ENCODE measurements around the gene FBRSL1. TPM values are rescaled to one million over a fixed set of nuclear protein-coding genes. Genes with fewer than 3 reads are reported as not detected.

FBRSL1 gene
- total and polyA plus RNA-seq, 2 of the 8 experiments (the other 6 are each of a cell fraction or from before 2014, with no cell fraction given): 18.4 to 109 TPM

DNA sequence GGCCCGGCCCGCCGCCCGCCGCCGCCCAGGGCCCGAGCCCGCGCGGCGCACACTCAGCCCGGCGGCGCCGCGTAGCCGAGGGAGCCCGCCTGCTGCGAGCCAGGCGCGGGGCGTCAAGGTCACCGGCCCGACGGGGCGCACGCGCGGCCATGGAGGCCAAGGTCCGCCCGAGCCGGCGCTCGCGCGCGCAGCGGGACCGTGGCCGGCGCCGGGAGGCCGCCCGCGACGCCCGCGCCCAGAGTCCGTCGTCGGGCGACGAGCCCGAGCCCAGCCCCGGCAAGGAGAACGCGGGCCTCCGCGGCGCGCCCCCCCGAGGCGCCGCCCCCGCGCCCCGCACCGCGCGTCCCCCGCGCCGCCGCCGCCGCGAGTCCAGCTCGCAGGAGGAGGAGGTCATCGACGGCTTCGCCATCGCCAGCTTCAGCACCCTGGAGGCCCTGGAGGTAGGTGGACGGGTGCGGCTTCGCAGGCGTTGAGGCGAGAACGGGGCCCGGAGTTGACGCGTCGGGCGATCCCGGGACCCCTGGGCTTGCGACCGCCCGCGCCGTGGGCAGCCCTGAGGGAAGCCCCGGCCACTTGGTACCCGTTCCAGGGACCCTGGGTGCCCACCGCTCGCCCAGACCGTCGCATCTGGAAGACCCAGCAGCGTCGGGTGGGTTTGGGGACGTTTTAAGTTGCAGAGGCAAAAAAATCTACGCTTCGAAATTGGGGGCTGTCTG is 629 bp downstream of the FBRSL1 start:
- DNase-seq (ENCODE audit: low read depth in 1 of 2, low spot score in 2 of 2) (no peak), FAIRE-seq (no peak)
- Histone ChIP-seq H3K9me3 (ENCODE audit: insufficient read depth in 2 of 2, low read depth in 1 of 2, low read length in 1 of 2) (no peaks in the 10 kb centered on the region), H3K23ac (ENCODE audit: insufficient read length) (no peak overlapping the region), H3K4me1 (replicated peaks in 1 of 4; ENCODE audit: control insufficient read depth in 3 of 4, insufficient read depth in 4 of 4, low read length in 3 of 4) (peaks cover 0 to 14% (median 1%) of the 10 kb centered on the region in 4 experiments; a peak in 3 of 7 replicates), H4K5ac (ENCODE audit: insufficient read length, low read depth, low read length) (no peak overlapping the region), H4K8ac (ENCODE audit: extremely low read depth, insufficient read depth, low read length) (no peak overlapping the region), H3K27ac (ENCODE audit: low read depth, low read length) (no peak overlapping the region), H2BK20ac (ENCODE audit: low read length) (no peak overlapping the region), H3K27me3 (replicated peaks in 1 of 4; ENCODE audit: control insufficient read depth in 3 of 4, extremely low read depth in 1 of 4, insufficient read depth in 3 of 4, low read length in 3 of 4) (peaks cover 10 to 54% (median 39%) of the 10 kb centered on the region in 4 experiments), H3K4me3 (ENCODE audit: extremely low read depth in 1 of 4, insufficient read depth in 2 of 4, low read depth in 3 of 4, low read length in 4 of 4) (peak overlapping the region; percentile 38 to 72 (median 51)), H2BK120ac (replicated peaks; ENCODE audit: low read depth, low read length) (no peak overlapping the region), H4K20me1 (replicated peaks in 1 of 2; ENCODE audit: control insufficient read depth in 1 of 2, insufficient read depth in 2 of 2, low read length in 2 of 2) (peaks cover 42 to 46% of the 10 kb centered on the region in 2 experiments), H3K56ac (replicated peaks; ENCODE audit: insufficient read length, low read depth, low read length) (peak overlapping the region; percentile 16), H2BK5ac (ENCODE audit: low read depth, low read length) (no peak overlapping the region), H3K4me2 (ENCODE audit: insufficient read depth in 1 of 2, low read depth in 2 of 2, low read length in 2 of 2) (peak overlapping the region; percentile 84 to 91), H2AFZ (ENCODE audit: low read length) (no peak overlapping the region), H3K79me2 (ENCODE audit: control insufficient read depth in 1 of 2, insufficient read depth in 2 of 2, low read length in 2 of 2) (peaks cover 0 to 46% of the 10 kb centered on the region in 2 experiments; a peak in 3 of 4 replicates), H3K4ac (replicated peaks; ENCODE audit: insufficient read length, low read depth, low read length) (no peak overlapping the region), H2BK15ac (ENCODE audit: low read length) (no peak overlapping the region), H3K79me1 (ENCODE audit: low read depth, low read length) (peaks cover 20% of the 10 kb centered on the region; the same call in 1 of the 2 replicates), H4K91ac (replicated peaks; ENCODE audit: insufficient read length, low read length) (no peak overlapping the region), H3K9ac (replicated peaks in 1 of 4; ENCODE audit: extremely low read depth in 1 of 4, low read depth in 3 of 4, low read length in 3 of 4) (peak overlapping the region in 2 of 4 experiments; percentile 65 to 90; a peak in 3 of 7 replicates), H3K36me3 (ENCODE audit: control insufficient read depth in 2 of 4, insufficient read depth in 4 of 4, low read length in 3 of 4) (no peaks in the 10 kb centered on the region), H3K14ac (ENCODE audit: insufficient read length) (no peak overlapping the region), H3K23me2 (ENCODE audit: low read depth, low read length) (peaks cover 10% of the 10 kb centered on the region; the same call in 1 of the 2 replicates), H2BK12ac (ENCODE audit: low read depth, low read length) (no peak overlapping the region), H3K18ac (ENCODE audit: extremely low read depth, low read length) (no peak overlapping the region), H2AK5ac (ENCODE audit: low read depth, low read length) (no peak overlapping the region)
- ChIA-PET CTCF (ENCODE audit: partially characterized antibody) (no interaction called here), POLR2A (ENCODE audit: partially characterized antibody) (interaction anchor here (0.6 kb wide), 1 partner anchor 12 kb away, joined by 3 read pairs; no protein-coding TSS in a partner anchor)
- 24% methylated on average over 11 of the region's 110 CpGs; no CpG with 5 or more reads in 1 of the 2 experiments for WGBS, 2 experiments (ENCODE audit: extremely low coverage in 1 of 2, insufficient coverage in 1 of 2, insufficient read length in 1 of 2, insufficient replicate concordance in 2 of 2, low coverage in 1 of 2, low lambda C conversion rate in 2 of 2, missing lambda C conversion rate in 1 of 2)
- 0 out of 2 replicates have a peak, but pooled peaks have one; percentile 17 for TF ChIP-seq SUZ12 (IDR thresholded peaks at IDR 0.05; ENCODE audit: low read length)
- TF ChIP-seq KDM4A (IDR thresholded peaks at IDR 0.05; ENCODE audit: low read depth, low read length, severe bottlenecking): no peak
